Type B pancreatic cell (in vitro differentiated cells): Measurements from ENCODE around the gene GNG7. TPM values are rescaled to one million over a fixed set of nuclear protein-coding genes. Genes with fewer than 3 reads are reported as not detected.

Experiments
- DNase-seq: peaks from one replicate; pipeline ENCODE4 v3.0.0; 2021; ENCODE audit warnings: mixed read lengths; ENCODE audit not compliant: unreplicated experiment; ENCODE audit errors: extremely low spot score
- H3K27ac Mint-ChIP-seq: 2 replicates; pipeline ENCODE4 v1.8.0; 2021; ENCODE audit warnings: mild to moderate bottlenecking, mixed read lengths
- H3K27me3 Mint-ChIP-seq: 2 replicates; pipeline ENCODE4 v1.8.0; 2021; ENCODE audit warnings: mixed read lengths
- H3K36me3 Mint-ChIP-seq: 2 replicates; pipeline ENCODE4 v1.8.0; 2021; ENCODE audit warnings: mixed read lengths
- H3K4me1 Mint-ChIP-seq: one replicate; pipeline ENCODE4 v1.8.0; 2021; ENCODE audit warnings: mixed read lengths; ENCODE audit not compliant: unreplicated experiment
- H3K4me3 Mint-ChIP-seq: 2 replicates; pipeline ENCODE4 v1.8.0; 2021; ENCODE audit warnings: mild to moderate bottlenecking, mixed read lengths
- H3K9me3 Mint-ChIP-seq: 2 replicates; pipeline ENCODE4 v1.8.0; 2021; ENCODE audit warnings: mixed read lengths
- CTCF ChIP-seq: fragments of 200-600 bp; sonication (generic); conservative IDR thresholded peaks from 2 replicates; pipeline ENCODE4 v1.5.0; 2021; ENCODE audit warnings: antibody characterized with exemption, mild to moderate bottlenecking
- total RNA-seq: library from RNA; stranded (reverse); gene quantifications from 2 replicates; pipeline ENCODE4 v1.2.1, GENCODE V29; 2021; ENCODE audit warnings: low replicate concordance

GNG7 gene
- total RNA-seq, 1 donor from 2014 or later: 12.2 TPM

GRCh38 chr19:2590630-2591399 lies 111.7 kb downstream of the GNG7 start:
- Mint-ChIP-seq H3K4me3 (no peak overlapping the region), H3K27ac (no peak overlapping the region), H3K4me1 (peaks cover 23% of the 10 kb centered on the region), H3K36me3 (no peaks in the 10 kb centered on the region), H3K27me3 (peaks cover 12% of the 10 kb centered on the region), H3K9me3 (no peaks in the 10 kb centered on the region)
- DNase-seq: no peak
- TF ChIP-seq CTCF: no peak

- H3K36me3 Mint-ChIP-seq: no peaks in the 10 kb centered on the region
- no peak for DNase-seq
- H3K4me1 Mint-ChIP-seq: peaks cover 20% of the 10 kb centered on the region
- no peaks in the 10 kb centered on the region for H3K9me3 Mint-ChIP-seq
- H3K27me3 Mint-ChIP-seq: peaks cover 15% of the 10 kb centered on the region
- H3K4me3 Mint-ChIP-seq: no peak overlapping the region
- TF ChIP-seq CTCF: no peak
- no peak overlapping the region for H3K27ac Mint-ChIP-seq
Observed at GRCh38 chr19:2589441-2589840, 113.1 kb downstream of the GNG7 start.

GRCh38 chr19:2588081-2588777 lies 114.3 kb downstream of the GNG7 start:
- no peaks in the 10 kb centered on the region for H3K36me3 Mint-ChIP-seq
- peaks cover 19% of the 10 kb centered on the region for H3K4me1 Mint-ChIP-seq
- H3K27ac Mint-ChIP-seq: peak overlapping the region; percentile 88
- DNase-seq: no peak
- TF ChIP-seq CTCF: no peak
- peaks cover 15% of the 10 kb centered on the region for H3K27me3 Mint-ChIP-seq
- H3K9me3 Mint-ChIP-seq: no peaks in the 10 kb centered on the region
- H3K4me3 Mint-ChIP-seq: peak overlapping the region; percentile 18

- no peak for DNase-seq
- Mint-ChIP-seq H3K4me3 (no peak overlapping the region), H3K36me3 (no peaks in the 10 kb centered on the region), H3K9me3 (no peaks in the 10 kb centered on the region), H3K27me3 (peaks cover 15% of the 10 kb centered on the region), H3K27ac (peak overlapping the region; percentile 88), H3K4me1 (peaks cover 17% of the 10 kb centered on the region)
- no peak for TF ChIP-seq CTCF
Observed at GRCh38 chr19:2587001-2587719, 115.3 kb downstream of the GNG7 start.

GRCh38 chr19:2586196-2586595 lies 116.3 kb downstream of the GNG7 start:
- peaks cover 10% of the 10 kb centered on the region for H3K27me3 Mint-ChIP-seq
- no peak for TF ChIP-seq CTCF
- DNase-seq: no peak
- no peaks in the 10 kb centered on the region for H3K36me3 Mint-ChIP-seq
- H3K4me3 Mint-ChIP-seq: no peak overlapping the region
- no peaks in the 10 kb centered on the region for H3K9me3 Mint-ChIP-seq
- peaks cover 9% of the 10 kb centered on the region for H3K4me1 Mint-ChIP-seq
- no peak overlapping the region for H3K27ac Mint-ChIP-seq
